ENCODE measurements around the gene BLACAT1. TPM values are rescaled to one million over a fixed set of nuclear protein-coding genes. Genes with fewer than 3 reads are reported as not detected.

The BLACAT1 gene
- total and polyA plus RNA-seq, 2 of the 8 experiments (the other 6 are each of a cell fraction or from before 2014, with no cell fraction given): 3.5 to 10.5 TPM

DNA sequence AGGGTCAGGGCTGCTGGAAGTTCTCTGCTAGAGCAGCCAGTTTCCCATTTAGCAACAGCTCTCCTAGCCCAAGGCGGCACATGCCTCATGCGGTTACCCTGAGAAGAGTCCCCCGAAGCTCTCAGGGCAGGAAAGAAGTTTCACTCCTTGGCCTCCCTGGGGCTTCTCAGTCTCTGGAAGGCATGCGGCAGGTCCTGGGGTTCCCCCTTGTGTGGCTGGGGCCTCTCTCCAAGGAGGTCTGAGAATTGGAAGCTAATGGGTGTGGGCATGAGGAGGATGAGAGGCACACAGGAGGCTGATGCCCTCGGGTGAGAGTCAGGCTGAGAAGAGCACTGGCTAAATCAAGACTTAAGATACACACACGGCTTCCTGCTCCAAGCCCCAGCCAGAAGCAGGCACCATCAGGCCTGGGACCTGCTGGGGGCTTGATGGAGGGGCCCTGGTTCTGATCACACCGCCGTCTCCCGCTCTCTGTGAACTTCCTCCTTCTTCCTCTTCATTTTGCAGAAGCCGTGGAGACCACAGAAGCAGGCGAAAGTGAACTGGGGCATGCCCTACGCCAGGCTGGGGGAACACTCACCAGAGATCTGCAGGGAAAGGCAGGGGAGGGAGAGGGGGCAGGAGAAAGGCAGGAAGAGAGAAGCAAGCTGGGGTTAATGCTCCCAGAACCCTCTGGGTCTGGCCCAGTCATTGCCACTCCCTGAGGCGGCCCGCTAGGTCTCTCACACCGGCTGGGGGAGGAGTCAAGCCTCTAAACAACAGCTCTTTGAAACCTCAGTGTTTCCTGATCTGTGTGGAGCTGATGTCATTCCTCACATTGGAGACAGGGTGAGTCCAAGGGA is 15.1 kb downstream of the BLACAT1 start:
- Histone ChIP-seq H3K27ac (ENCODE audit: low read depth, low read length) (no peak overlapping the region), H2BK12ac (ENCODE audit: low read depth, low read length) (peak overlapping the region; percentile 80; the same call in 1 of the 2 replicates), H3K79me1 (ENCODE audit: low read depth, low read length) (peaks cover 2% of the 10 kb centered on the region; the same call in 1 of the 2 replicates), H4K91ac (replicated peaks; ENCODE audit: insufficient read length, low read length) (peak overlapping the region; percentile 45), H3K23ac (ENCODE audit: insufficient read length) (no peak overlapping the region), H3K36me3 (ENCODE audit: control insufficient read depth in 2 of 4, insufficient read depth in 4 of 4, low read length in 3 of 4) (no peaks in the 10 kb centered on the region; a peak in 1 of 8 replicates), H2AK5ac (ENCODE audit: low read depth, low read length) (0 out of 2 replicates have a peak overlapping the region, but pooled peaks have one; percentile 32), H4K8ac (ENCODE audit: extremely low read depth, insufficient read depth, low read length) (no peak overlapping the region), H3K14ac (ENCODE audit: insufficient read length) (no peak overlapping the region), H3K56ac (replicated peaks; ENCODE audit: insufficient read length, low read depth, low read length) (no peak overlapping the region), H3K18ac (ENCODE audit: extremely low read depth, low read length) (peak overlapping the region; percentile 85), H3K9ac (replicated peaks in 1 of 4; ENCODE audit: extremely low read depth in 1 of 4, low read depth in 3 of 4, low read length in 3 of 4) (no peak overlapping the region; a peak in 1 of 7 replicates), H4K5ac (ENCODE audit: insufficient read length, low read depth, low read length) (no peak overlapping the region), H4K20me1 (replicated peaks in 1 of 2; ENCODE audit: control insufficient read depth in 1 of 2, insufficient read depth in 2 of 2, low read length in 2 of 2) (peaks cover 0 to 2% of the 10 kb centered on the region in 2 experiments), H3K4me1 (replicated peaks in 1 of 4; ENCODE audit: control insufficient read depth in 3 of 4, insufficient read depth in 4 of 4, low read length in 3 of 4) (peaks cover 40 to 69% (median 53%) of the 10 kb centered on the region in 4 experiments), H2AFZ (ENCODE audit: low read length) (no peak overlapping the region), H2BK20ac (ENCODE audit: low read length) (peak overlapping the region; percentile 64; the same call in 1 of the 2 replicates), H3K27me3 (replicated peaks in 1 of 4; ENCODE audit: control insufficient read depth in 3 of 4, extremely low read depth in 1 of 4, insufficient read depth in 3 of 4, low read length in 3 of 4) (peaks cover 0 to 10% (median 4%) of the 10 kb centered on the region in 4 experiments; a peak in 1 of 7 replicates), H2BK5ac (ENCODE audit: low read depth, low read length) (peak overlapping the region; percentile 69; the same call in 1 of the 2 replicates), H2BK120ac (replicated peaks; ENCODE audit: low read depth, low read length) (no peak overlapping the region), H3K4me2 (ENCODE audit: insufficient read depth in 1 of 2, low read depth in 2 of 2, low read length in 2 of 2) (peak overlapping the region; percentile 25 to 36; a peak in 1 of 4 replicates), H3K4ac (replicated peaks; ENCODE audit: insufficient read length, low read depth, low read length) (no peak overlapping the region), H3K4me3 (ENCODE audit: extremely low read depth in 1 of 4, insufficient read depth in 2 of 4, low read depth in 3 of 4, low read length in 4 of 4) (no peak overlapping the region), H3K9me3 (ENCODE audit: insufficient read depth in 2 of 2, low read depth in 1 of 2, low read length in 1 of 2) (no peaks in the 10 kb centered on the region), H3K79me2 (ENCODE audit: control insufficient read depth in 1 of 2, insufficient read depth in 2 of 2, low read length in 2 of 2) (no peaks in the 10 kb centered on the region), H3K23me2 (ENCODE audit: low read depth, low read length) (0 out of 2 replicates have a peak, but pooled peaks cover 2% of the 10 kb centered on the region), H2BK15ac (ENCODE audit: low read length) (0 out of 2 replicates have a peak overlapping the region, but pooled peaks have one; percentile 10)
- POLR2A ChIA-PET (ENCODE audit: partially characterized antibody): interaction anchor here (0.7 to 13.3 kb wide), 10 partner anchors 10 to 90 kb away, joined by 3 to 220 read pairs (median 4); partner anchors contain the start of gene BLACAT1
- FAIRE-seq: no peak
- TF ChIP-seq GTF2F1 (IDR thresholded peaks at IDR 0.05; ENCODE audit: borderline replicate concordance, low read depth, low read length) (no peak), CHD1 (IDR thresholded peaks at IDR 0.05; ENCODE audit: low read depth, low read length) (no peak), JUND (IDR thresholded peaks at IDR 0.05; ENCODE audit: low read length) (no peak), POLR2A (IDR thresholded peaks at IDR 0.05; ENCODE audit: control extremely low read depth in 1 of 2, low read depth in 2 of 2, low read length in 2 of 2) (0 out of 3 replicates have a peak, but pooled peaks of 1 of the 2 experiments have one; percentile 17), CREB1 (IDR thresholded peaks at IDR 0.05) (no peak; the same call in 1 of the 2 replicates), SP2 (IDR thresholded peaks at IDR 0.05; ENCODE audit: low read length) (no peak), POLR2AphosphoS5 (IDR thresholded peaks at IDR 0.05; ENCODE audit: low read depth, low read length) (peak; percentile 45; the same call in 1 of the 2 replicates)
- CTCF ChIA-PET (ENCODE audit: partially characterized antibody): interaction anchor here (0.8 to 30.2 kb wide), 15 partner anchors 13 to 218 kb away, joined by 3 to 767 read pairs (median 4); partner anchors contain the start of genes BLACAT1 and LEMD1
- DNase-seq (ENCODE audit: low read depth in 1 of 2, low spot score in 2 of 2): peak in 1 of 2 experiments; percentile 65
- WGBS, 2 experiments (ENCODE audit: extremely low coverage in 1 of 2, insufficient coverage in 1 of 2, insufficient read length in 1 of 2, insufficient replicate concordance in 2 of 2, low coverage in 1 of 2, low lambda C conversion rate in 2 of 2, missing lambda C conversion rate in 1 of 2): 74% methylated on average over 15 of the region's 15 CpGs; no CpG with 5 or more reads in 1 of the 2 experiments
